ENCODE data around the gene IFI16. TPM values are rescaled to one million over a fixed set of nuclear protein-coding genes. Genes with fewer than 3 reads are reported as not detected.

Gene IFI16
- total and polyA plus RNA-seq, 2 of the 13 experiments (the other 11 are each of a cell fraction or from before 2014, with no cell fraction given) = not detected

- Histone ChIP-seq H3K27ac (ENCODE audit: extremely low read length, insufficient read depth, low read length) (no peak overlapping the region), H3K4me1 (ENCODE audit: insufficient read depth, low read length) (no peaks in the 10 kb centered on the region), H3K4me2 (ENCODE audit: low read depth, low read length) (no peak overlapping the region), H4K20me1 (ENCODE audit: insufficient read depth, low read length) (no peaks in the 10 kb centered on the region), H3K4me3 (replicated peaks in 1 of 3; ENCODE audit: insufficient read depth in 1 of 3, low read depth in 2 of 3, low read length in 3 of 3) (no peak overlapping the region), H3K79me2 (ENCODE audit: insufficient read depth, low read length) (no peaks in the 10 kb centered on the region), H3K27me3 (ENCODE audit: control insufficient read depth in 1 of 2, insufficient read depth in 2 of 2, low read length in 2 of 2) (no peaks in the 10 kb centered on the region), H3K9ac (ENCODE audit: insufficient read depth, low read depth, low read length) (no peak overlapping the region), H3K9me3 (ENCODE audit: low read length) (peaks cover 86% of the 10 kb centered on the region), H2AFZ (ENCODE audit: low read length) (no peak overlapping the region), H3K36me3 (replicated peaks in 1 of 2; ENCODE audit: control insufficient read depth in 1 of 2, insufficient read depth in 2 of 2, low read length in 2 of 2) (no peaks in the 10 kb centered on the region)
- no peak for TF ChIP-seq SP2 (CRISPR knock-in tag; IDR thresholded peaks at IDR 0.05)
- 0 out of 2 replicates have a peak, but pooled peaks have one; percentile 11 for TF ChIP-seq RAD51 (IDR thresholded peaks at IDR 0.05; ENCODE audit: borderline replicate concordance)
- ChIA-PET POLR2A (no interaction called here), CTCF (ENCODE audit: low intra/inter-chr PET ratio, low total read pairs) (no interaction called here)
- WGBS (ENCODE audit: low lambda C conversion rate) = 2% methylated on average over 2 of the region's 2 CpGs
- ATAC-seq (no peak), FAIRE-seq (no peak), DNase-seq (ENCODE audit: low spot score) (no peak)
- no TSS peak for BruUV-seq (replicated peaks)
- intact Hi-C loops (cut with micrococcal nuclease; ENCODE audit: unreplicated experiment) = no loop called here
- in situ Hi-C loops (cut with HindIII; ENCODE audit: extremely low pct_ligation_motif_present, low pct_unique_long_range_greater_than_20kb) = no loop called here
Observed at GRCh38 chr1:158983235-158983634, 26.5 kb upstream of the IFI16 start.

GRCh38 chr1:158984386-158984785 lies 25.3 kb upstream of the IFI16 start:
- intact Hi-C loops (cut with micrococcal nuclease; ENCODE audit: unreplicated experiment) (no loop called here), in situ Hi-C loops (cut with HindIII; ENCODE audit: extremely low pct_ligation_motif_present, low pct_unique_long_range_greater_than_20kb) (no loop called here)
- ATAC-seq (no peak), FAIRE-seq (no peak), DNase-seq (ENCODE audit: low spot score) (no peak)
- CTCF ChIA-PET (ENCODE audit: low intra/inter-chr PET ratio, low total read pairs) = no interaction called here
- no peak overlapping the region for H3K4me3 ChIP-seq (replicated peaks in 1 of 3; ENCODE audit: insufficient read depth in 1 of 3, low read depth in 2 of 3, low read length in 3 of 3)
- TF ChIP-seq GABPA (IDR thresholded peaks at IDR 0.05; ENCODE audit: low read depth, low read length) (no peak), GABPA (CRISPR knock-in tag; IDR thresholded peaks at IDR 0.05; ENCODE audit: low read depth) (no peak), MNT (IDR thresholded peaks at IDR 0.05) (peak; percentile 94)
- BruUV-seq (replicated peaks) = no TSS peak
- H3K4me2 ChIP-seq (ENCODE audit: low read depth, low read length) = no peak overlapping the region
- no peaks in the 10 kb centered on the region for H3K4me1 ChIP-seq (ENCODE audit: insufficient read depth, low read length)
- no peak overlapping the region for H2AFZ ChIP-seq (ENCODE audit: low read length)
- no peaks in the 10 kb centered on the region for H3K36me3 ChIP-seq (replicated peaks in 1 of 2; ENCODE audit: control insufficient read depth in 1 of 2, insufficient read depth in 2 of 2, low read length in 2 of 2)
- H4K20me1 ChIP-seq (ENCODE audit: insufficient read depth, low read length) = no peaks in the 10 kb centered on the region
- H3K9me3 ChIP-seq (ENCODE audit: low read length) = peaks cover 87% of the 10 kb centered on the region
- no peaks in the 10 kb centered on the region for H3K27me3 ChIP-seq (ENCODE audit: control insufficient read depth in 1 of 2, insufficient read depth in 2 of 2, low read length in 2 of 2)
- POLR2A ChIA-PET = no interaction called here
- no peak overlapping the region for H3K9ac ChIP-seq (ENCODE audit: insufficient read depth, low read depth, low read length)
- H3K79me2 ChIP-seq (ENCODE audit: insufficient read depth, low read length) = no peaks in the 10 kb centered on the region
- H3K27ac ChIP-seq (ENCODE audit: extremely low read length, insufficient read depth, low read length) = no peak overlapping the region

Measured in HepG2 (cell line).